ENCODE results near the gene RASSF8. TPM values are rescaled to one million over a fixed set of nuclear protein-coding genes. Genes with fewer than 3 reads are reported as not detected.
A peak's percentile ranks its signal among the peaks of the same experiment; 100 is the strongest.

The RASSF8 gene
- total and polyA plus RNA-seq, 2 experiments from 2014 or later = 11.5 to 30.6 TPM

DNA sequence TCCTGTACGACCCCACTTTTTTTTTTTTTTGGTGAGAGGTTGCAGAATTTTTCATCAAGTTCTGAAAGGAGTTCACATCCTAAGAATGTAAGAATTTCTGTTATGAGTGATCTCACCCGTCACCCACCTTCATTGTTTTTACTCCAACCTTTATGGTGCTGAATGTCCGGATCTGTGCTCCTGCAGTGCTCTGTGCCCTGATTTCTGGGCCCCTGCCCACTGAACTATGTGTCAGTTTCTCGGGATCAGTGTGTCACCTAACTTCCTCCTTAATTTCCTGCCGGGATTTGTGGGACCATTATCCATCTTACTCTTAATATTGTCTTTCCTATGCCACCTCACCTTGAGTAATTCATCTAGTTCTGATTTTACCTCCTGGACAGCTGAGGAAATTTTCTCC is 11.6 kb downstream of the RASSF8 start (continued):
- TF ChIP-seq, protein P1, sequence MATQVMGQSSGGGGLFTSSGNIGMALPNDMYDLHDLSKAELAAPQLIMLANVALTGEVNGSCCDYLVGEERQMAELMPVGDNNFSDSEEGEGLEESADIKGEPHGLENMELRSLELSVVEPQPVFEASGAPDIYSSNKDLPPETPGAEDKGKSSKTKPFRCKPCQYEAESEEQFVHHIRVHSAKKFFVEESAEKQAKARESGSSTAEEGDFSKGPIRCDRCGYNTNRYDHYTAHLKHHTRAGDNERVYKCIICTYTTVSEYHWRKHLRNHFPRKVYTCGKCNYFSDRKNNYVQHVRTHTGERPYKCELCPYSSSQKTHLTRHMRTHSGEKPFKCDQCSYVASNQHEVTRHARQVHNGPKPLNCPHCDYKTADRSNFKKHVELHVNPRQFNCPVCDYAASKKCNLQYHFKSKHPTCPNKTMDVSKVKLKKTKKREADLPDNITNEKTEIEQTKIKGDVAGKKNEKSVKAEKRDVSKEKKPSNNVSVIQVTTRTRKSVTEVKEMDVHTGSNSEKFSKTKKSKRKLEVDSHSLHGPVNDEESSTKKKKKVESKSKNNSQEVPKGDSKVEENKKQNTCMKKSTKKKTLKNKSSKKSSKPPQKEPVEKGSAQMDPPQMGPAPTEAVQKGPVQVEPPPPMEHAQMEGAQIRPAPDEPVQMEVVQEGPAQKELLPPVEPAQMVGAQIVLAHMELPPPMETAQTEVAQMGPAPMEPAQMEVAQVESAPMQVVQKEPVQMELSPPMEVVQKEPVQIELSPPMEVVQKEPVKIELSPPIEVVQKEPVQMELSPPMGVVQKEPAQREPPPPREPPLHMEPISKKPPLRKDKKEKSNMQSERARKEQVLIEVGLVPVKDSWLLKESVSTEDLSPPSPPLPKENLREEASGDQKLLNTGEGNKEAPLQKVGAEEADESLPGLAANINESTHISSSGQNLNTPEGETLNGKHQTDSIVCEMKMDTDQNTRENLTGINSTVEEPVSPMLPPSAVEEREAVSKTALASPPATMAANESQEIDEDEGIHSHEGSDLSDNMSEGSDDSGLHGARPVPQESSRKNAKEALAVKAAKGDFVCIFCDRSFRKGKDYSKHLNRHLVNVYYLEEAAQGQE (IDR thresholded peaks at IDR 0.05; ENCODE audit: unreplicated experiment) = no peak
- no peak for TF ChIP-seq EZH2 (IDR thresholded peaks at IDR 0.05; ENCODE audit: low read depth, unreplicated experiment)
- TF ChIP-seq NANOG (IDR thresholded peaks at IDR 0.05; ENCODE audit: borderline replicate concordance) = no peak
- TF ChIP-seq, protein P2, sequence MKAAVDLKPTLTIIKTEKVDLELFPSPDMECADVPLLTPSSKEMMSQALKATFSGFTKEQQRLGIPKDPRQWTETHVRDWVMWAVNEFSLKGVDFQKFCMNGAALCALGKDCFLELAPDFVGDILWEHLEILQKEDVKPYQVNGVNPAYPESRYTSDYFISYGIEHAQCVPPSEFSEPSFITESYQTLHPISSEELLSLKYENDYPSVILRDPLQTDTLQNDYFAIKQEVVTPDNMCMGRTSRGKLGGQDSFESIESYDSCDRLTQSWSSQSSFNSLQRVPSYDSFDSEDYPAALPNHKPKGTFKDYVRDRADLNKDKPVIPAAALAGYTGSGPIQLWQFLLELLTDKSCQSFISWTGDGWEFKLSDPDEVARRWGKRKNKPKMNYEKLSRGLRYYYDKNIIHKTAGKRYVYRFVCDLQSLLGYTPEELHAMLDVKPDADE (IDR thresholded peaks at IDR 0.05) = no peak

DNA sequence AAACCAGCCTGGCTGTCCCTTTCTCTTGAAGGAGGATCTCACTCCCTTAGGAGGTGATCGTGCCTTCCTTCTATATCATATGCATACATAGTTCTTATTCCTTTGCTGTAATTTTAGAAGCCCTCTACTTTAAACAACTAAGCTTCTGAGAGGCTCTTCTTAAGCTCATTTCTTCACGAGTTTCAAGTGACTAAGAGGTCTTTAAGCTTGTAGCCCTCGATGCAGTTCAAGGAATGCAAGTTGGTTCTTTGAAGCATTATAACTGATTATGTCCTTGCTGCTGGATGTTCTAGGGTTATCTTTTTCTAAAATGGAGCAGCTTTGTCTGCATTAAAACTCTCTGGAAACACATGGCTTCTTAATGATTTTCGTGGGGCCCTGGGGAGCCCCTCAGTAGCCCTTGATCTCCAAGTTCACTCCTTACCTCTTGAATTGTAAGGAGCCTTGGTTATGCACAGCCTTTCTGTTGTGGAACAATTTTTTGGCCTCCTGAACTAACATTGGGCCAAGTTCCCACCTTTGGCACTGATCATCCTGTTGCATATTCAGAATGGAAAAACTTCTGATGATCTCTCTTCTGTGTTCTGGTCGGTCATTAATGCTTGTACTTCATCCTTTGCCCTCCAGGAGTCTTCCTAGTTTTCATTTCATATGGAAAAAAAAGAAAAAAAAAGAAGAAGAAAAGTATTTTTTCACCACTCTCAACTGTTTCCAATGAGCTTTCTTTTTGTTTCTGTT is 12.6 kb downstream of the RASSF8 start:
- Histone ChIP-seq H3K4me2 (no peak overlapping the region), H3K36me3 (ENCODE audit: insufficient read depth) (no peaks in the 10 kb centered on the region), H3K79me2 (replicated peaks; ENCODE audit: insufficient read depth) (peaks cover 98% of the 10 kb centered on the region), H3F3A (replicated peaks; ENCODE audit: low read depth) (no peaks in the 10 kb centered on the region), H3K27ac (ENCODE audit: low read depth) (no peak overlapping the region), H2AFZ (no peak overlapping the region), H3K4me3 (no peak overlapping the region), H3K4me1 (ENCODE audit: insufficient read depth) (peaks cover 22% of the 10 kb centered on the region; the same call in 1 of the 2 replicates), H3K27me3 (ENCODE audit: insufficient read depth) (no peaks in the 10 kb centered on the region), H4K20me1 (replicated peaks; ENCODE audit: insufficient read depth) (peaks cover 9% of the 10 kb centered on the region), H3K9me2 (ENCODE audit: insufficient read depth) (no peaks in the 10 kb centered on the region)
- Mint-ChIP-seq H3K27me3 (ENCODE audit: insufficient read depth, low read depth, poor library complexity) (no peaks in the 10 kb centered on the region), H3K4me3 (no peak overlapping the region), H3K9me3 (no peaks in the 10 kb centered on the region), H3K27ac (no peak overlapping the region), H3K36me3 (ENCODE audit: low read depth) (no peaks in the 10 kb centered on the region; the same call in 2 of the 3 replicates), H3K4me1 (peaks cover 52% of the 10 kb centered on the region)
- TF ChIP-seq EZH2 (IDR thresholded peaks at IDR 0.05; ENCODE audit: low read depth, unreplicated experiment) = no peak
- TF ChIP-seq, protein P3, sequence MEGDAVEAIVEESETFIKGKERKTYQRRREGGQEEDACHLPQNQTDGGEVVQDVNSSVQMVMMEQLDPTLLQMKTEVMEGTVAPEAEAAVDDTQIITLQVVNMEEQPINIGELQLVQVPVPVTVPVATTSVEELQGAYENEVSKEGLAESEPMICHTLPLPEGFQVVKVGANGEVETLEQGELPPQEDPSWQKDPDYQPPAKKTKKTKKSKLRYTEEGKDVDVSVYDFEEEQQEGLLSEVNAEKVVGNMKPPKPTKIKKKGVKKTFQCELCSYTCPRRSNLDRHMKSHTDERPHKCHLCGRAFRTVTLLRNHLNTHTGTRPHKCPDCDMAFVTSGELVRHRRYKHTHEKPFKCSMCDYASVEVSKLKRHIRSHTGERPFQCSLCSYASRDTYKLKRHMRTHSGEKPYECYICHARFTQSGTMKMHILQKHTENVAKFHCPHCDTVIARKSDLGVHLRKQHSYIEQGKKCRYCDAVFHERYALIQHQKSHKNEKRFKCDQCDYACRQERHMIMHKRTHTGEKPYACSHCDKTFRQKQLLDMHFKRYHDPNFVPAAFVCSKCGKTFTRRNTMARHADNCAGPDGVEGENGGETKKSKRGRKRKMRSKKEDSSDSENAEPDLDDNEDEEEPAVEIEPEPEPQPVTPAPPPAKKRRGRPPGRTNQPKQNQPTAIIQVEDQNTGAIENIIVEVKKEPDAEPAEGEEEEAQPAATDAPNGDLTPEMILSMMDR (conservative IDR thresholded peaks at IDR 0.05; ENCODE audit: low read depth in 2 of 2) = peak in 1 of 2 experiments; percentile 39; a peak in 2 of 4 replicates
- no peak for ATAC-seq
- DNase-seq (ENCODE audit: low spot score) = no peak

DNA sequence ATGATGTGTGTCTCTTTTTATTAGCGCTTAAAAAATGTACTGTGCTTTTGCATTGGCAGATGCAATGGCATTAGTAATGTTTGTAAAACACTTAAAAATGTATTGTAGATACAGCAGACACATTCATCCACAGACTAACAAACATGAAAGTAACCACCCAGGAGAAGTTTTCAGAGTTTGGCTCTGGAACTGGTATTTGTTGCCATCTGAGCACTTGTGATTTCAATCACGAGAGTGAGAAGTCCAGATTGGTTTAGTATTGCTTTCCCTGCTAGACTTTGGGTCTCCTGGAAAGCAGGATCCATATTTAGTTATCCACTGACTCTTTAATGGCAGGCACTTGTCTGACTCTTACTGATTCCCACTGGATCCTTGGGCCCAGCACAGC is 13.2 kb downstream of the RASSF8 start:
- Histone ChIP-seq H3K9me2 (ENCODE audit: insufficient read depth) (no peaks in the 10 kb centered on the region), H3K4me2 (no peak overlapping the region), H3K79me2 (replicated peaks; ENCODE audit: insufficient read depth) (peaks cover 98% of the 10 kb centered on the region), H3K4me1 (ENCODE audit: insufficient read depth) (peaks cover 22% of the 10 kb centered on the region), H3K27ac (ENCODE audit: low read depth) (no peak overlapping the region), H2AFZ (no peak overlapping the region), H4K20me1 (replicated peaks; ENCODE audit: insufficient read depth) (peaks cover 9% of the 10 kb centered on the region), H3K27me3 (ENCODE audit: insufficient read depth) (no peaks in the 10 kb centered on the region), H3F3A (replicated peaks; ENCODE audit: low read depth) (no peaks in the 10 kb centered on the region), H3K36me3 (ENCODE audit: insufficient read depth) (no peaks in the 10 kb centered on the region), H3K4me3 (no peak overlapping the region)
- H3K27me3 Mint-ChIP-seq (ENCODE audit: insufficient read depth, low read depth, poor library complexity) = no peaks in the 10 kb centered on the region
- no peak for DNase-seq (ENCODE audit: low spot score)
- no peaks in the 10 kb centered on the region for H3K9me3 Mint-ChIP-seq
- no peak for ATAC-seq
- peaks cover 55% of the 10 kb centered on the region for H3K4me1 Mint-ChIP-seq
- no peak overlapping the region for H3K4me3 Mint-ChIP-seq
- no peak overlapping the region for H3K27ac Mint-ChIP-seq
- H3K36me3 Mint-ChIP-seq (ENCODE audit: low read depth) = no peaks in the 10 kb centered on the region
- TF ChIP-seq, protein P2 (IDR thresholded peaks at IDR 0.05) = no peak
- no peak for TF ChIP-seq EZH2phosphoT487 (IDR thresholded peaks at IDR 0.05; ENCODE audit: unreplicated experiment)
- TF ChIP-seq, protein P3 (conservative IDR thresholded peaks at IDR 0.05; ENCODE audit: low read depth in 2 of 2) = no peak
- TF ChIP-seq, protein P1 (IDR thresholded peaks at IDR 0.05; ENCODE audit: unreplicated experiment) = no peak
